Breast epithelium (tissue), 4 donors: Measurements from ENCODE around the gene SCARB1. TPM values are rescaled to one million over a fixed set of nuclear protein-coding genes. Genes with fewer than 3 reads are reported as not detected.

ENCODE experiments used
- DNase-seq, 2 donors: peaks; one replicate each; pipeline ENCODE4 v3.0.0-alpha.2; 2019; ENCODE audit warnings: low spot score in 2 of 2
- H3K27ac ChIP-seq, 2 donors: fragments of 200-600 bp; sonication (generic) in 1 of 2; one replicate each; pipeline ENCODE4 v1.5.1; 2016 to 2019; ENCODE audit warnings: mild to moderate bottlenecking in 1 of 2
- H3K27me3 ChIP-seq, 2 donors: fragments of 200-600 bp; sonication (generic) in 1 of 2; one replicate each; pipeline versions ENCODE4 v1.5.1 to v1.6.0; 2017 to 2019; ENCODE audit warnings: control low read depth in 1 of 2, mild to moderate bottlenecking in 1 of 2
- H3K36me3 ChIP-seq: fragments of 200-600 bp; one replicate; pipeline ENCODE4 v1.5.1; 2019
- H3K4me1 ChIP-seq, 2 donors: fragments of 200-600 bp; sonication (generic); one replicate each; pipeline ENCODE4 v1.5.1; 2016 to 2019; ENCODE audit warnings: control low read depth in 1 of 2
- H3K4me3 ChIP-seq, 3 donors: fragments of 200-600 bp; sonication (generic); 1 replicate in 2 of 3; 2 replicates in 1 of 3; pipeline ENCODE4 v1.5.1; 2016 to 2019; ENCODE audit warnings: mild to moderate bottlenecking in 3 of 3, moderate library complexity in 2 of 3
- H3K9me3 ChIP-seq, 2 donors: fragments of 200-600 bp; sonication (generic) in 1 of 2; one replicate each; pipeline ENCODE4 v1.5.1; 2016 to 2019; ENCODE audit warnings: control low read depth in 1 of 2
- POLR2A ChIP-seq: fragments of 450-650 bp; IDR thresholded peaks from one replicate; pipeline ENCODE4 v1.6.1; 2016; ENCODE audit warnings: antibody characterized with exemption, mild to moderate bottlenecking, moderate library complexity
- POLR2AphosphoS5 ChIP-seq, 3 donors: sonication (generic); formaldehyde crosslinking; IDR thresholded peaks; one replicate each; pipeline ENCODE4 v1.6.1; 2017; ENCODE audit warnings: antibody characterized with exemption in 3 of 3
- intact Hi-C: fragments of 100-400 bp; cut with DNase I; formaldehyde crosslinking; loops from one replicate; pipeline ENCODE4 v1.15.1; 2023; ENCODE audit warnings: low total_unique reads
- total RNA-seq, 3 donors: library from RNA; depleted of rRNA; stranded (reverse); fragments of >200 nt; gene quantifications; one replicate each; pipeline ENCODE4 v1.1.0, GENCODE V29; 2016
- TF ChIP-seq, protein P1 (sequence below), 3 donors: fragments of 450-650 bp; IDR thresholded peaks; one replicate each; pipeline ENCODE4 v1.5.1; 2016 to 2017; ENCODE audit warnings: antibody characterized with exemption in 3 of 3, mild to moderate bottlenecking in 3 of 3, moderate library complexity in 3 of 3

The SCARB1 gene
- total RNA-seq, 3 donors from 2014 or later = 18.4 to 61.3 (median 20.2) TPM

DNA sequence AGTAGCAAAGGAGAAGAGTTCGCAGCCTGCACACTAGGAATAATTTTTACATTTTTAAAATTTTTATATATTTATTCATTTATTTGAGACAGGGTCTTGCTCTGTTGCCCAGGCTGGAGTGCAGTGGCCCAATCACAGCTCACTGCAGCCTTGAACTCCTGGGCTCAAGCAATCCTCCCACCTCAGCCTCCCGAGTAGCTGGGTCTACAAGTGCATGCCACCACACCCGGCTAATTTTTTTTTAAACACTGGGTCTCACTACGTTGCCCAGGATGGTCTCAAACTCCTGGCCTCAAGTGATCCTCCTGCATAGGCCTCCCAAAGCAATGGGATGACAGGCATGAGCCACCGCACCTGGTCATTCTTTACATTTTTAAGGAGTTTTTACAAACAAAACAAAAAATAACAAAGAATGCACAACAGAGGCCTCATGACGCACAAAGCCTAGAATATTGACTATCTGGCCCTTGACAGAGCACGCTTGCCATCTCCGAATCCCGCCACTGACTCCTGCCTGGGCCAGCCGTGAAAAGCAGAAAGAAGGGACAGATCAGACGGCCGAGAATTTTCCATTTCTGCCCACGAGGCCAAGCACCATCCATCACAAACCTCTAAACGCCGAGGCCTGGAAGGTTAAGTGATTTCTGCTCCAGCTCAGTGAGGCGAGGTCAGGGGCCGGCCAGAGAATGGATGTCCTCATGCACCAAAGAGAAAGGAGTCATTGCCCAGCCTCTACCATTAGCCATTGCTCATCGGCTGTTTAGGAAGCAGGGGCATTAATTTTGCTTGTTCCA is 120.0 kb downstream of the SCARB1 start:
- intact Hi-C loops = no loop called here
- Histone ChIP-seq H3K4me3 (no peak overlapping the region), H3K27ac (peak overlapping the region; percentile 87 to 91), H3K9me3 (no peaks in the 10 kb centered on the region), H3K27me3 (no peaks in the 10 kb centered on the region), H3K4me1 (peaks cover 17 to 37% of the 10 kb centered on the region in 2 donors), H3K36me3 (no peaks in the 10 kb centered on the region)
- no peak for DNase-seq
- no peak for TF ChIP-seq POLR2AphosphoS5 (IDR thresholded peaks at IDR 0.05)
- TF ChIP-seq, protein P1, sequence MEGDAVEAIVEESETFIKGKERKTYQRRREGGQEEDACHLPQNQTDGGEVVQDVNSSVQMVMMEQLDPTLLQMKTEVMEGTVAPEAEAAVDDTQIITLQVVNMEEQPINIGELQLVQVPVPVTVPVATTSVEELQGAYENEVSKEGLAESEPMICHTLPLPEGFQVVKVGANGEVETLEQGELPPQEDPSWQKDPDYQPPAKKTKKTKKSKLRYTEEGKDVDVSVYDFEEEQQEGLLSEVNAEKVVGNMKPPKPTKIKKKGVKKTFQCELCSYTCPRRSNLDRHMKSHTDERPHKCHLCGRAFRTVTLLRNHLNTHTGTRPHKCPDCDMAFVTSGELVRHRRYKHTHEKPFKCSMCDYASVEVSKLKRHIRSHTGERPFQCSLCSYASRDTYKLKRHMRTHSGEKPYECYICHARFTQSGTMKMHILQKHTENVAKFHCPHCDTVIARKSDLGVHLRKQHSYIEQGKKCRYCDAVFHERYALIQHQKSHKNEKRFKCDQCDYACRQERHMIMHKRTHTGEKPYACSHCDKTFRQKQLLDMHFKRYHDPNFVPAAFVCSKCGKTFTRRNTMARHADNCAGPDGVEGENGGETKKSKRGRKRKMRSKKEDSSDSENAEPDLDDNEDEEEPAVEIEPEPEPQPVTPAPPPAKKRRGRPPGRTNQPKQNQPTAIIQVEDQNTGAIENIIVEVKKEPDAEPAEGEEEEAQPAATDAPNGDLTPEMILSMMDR (IDR thresholded peaks at IDR 0.05) = no peak
- no peak for TF ChIP-seq POLR2A

DNA sequence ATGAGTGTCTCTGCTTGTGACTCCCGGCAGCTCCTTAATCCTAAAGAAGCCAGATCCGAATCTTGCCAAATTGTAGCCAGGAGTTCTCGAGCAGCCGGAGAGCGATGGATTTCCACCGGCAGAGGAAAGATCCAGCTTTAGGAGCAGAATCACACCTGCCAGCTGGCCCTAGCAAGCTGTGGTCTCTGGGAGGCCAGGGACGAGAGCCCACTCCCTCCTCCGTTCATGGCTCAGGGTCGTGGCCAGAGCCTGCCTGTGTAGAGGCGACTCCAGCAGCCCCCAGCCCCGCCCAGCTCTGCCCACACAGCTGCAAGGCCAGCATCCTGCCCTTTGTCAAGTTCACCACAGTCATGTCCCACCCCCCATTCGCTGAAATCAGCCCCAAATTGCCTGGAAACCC is 121.0 kb downstream of the SCARB1 start:
- TF ChIP-seq, protein P1 (IDR thresholded peaks at IDR 0.05) = no peak
- no peak for TF ChIP-seq POLR2AphosphoS5 (IDR thresholded peaks at IDR 0.05)
- no peak for TF ChIP-seq POLR2A
- Histone ChIP-seq H3K9me3 (no peaks in the 10 kb centered on the region), H3K27me3 (no peaks in the 10 kb centered on the region), H3K4me1 (peaks cover 16 to 36% of the 10 kb centered on the region in 2 donors), H3K27ac (peak overlapping the region; percentile 60 to 86), H3K36me3 (no peaks in the 10 kb centered on the region), H3K4me3 (no peak overlapping the region)
- intact Hi-C loops = no loop called here
- no peak for DNase-seq

DNA sequence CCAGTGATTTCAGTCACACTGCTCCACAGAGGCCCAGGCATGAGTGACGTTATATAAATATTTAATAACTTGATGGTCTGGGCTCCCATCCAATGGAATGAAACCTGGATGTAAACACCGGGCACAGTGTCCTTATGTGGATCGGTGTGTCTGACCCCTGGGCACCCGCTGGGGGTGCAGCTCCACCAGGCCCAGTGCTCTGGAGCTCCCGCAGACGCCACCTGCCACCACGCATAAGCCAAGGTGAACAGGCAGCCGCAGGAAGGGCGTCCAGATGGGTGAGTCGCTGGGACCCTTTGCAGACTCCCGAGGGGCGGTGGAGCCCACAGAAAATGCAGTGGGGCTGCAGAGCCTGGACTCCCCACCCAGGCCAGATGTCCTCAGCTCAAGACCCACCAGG is 121.6 kb downstream of the SCARB1 start:
- H3K36me3 ChIP-seq = no peaks in the 10 kb centered on the region

DNA sequence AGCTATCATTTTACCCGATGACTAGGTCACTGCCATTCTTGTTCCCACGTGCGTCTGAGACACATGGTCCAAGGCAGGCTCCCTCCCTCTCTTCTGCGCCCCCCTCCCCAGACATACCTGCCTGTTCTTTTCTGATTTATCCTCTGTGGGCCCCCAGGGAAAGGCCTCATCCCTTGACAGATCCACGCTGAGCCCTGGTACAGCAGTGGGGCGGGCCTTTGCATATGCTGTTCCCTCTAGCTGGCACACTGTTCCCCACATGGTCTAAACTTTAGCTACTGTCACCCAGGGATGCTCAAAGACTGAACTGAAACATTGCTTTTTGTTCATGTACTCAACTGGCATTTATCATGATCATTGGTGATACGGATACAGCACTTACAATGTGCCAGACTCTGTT is 122.5 kb downstream of the SCARB1 start:
- no peaks in the 10 kb centered on the region for H3K36me3 ChIP-seq
- H3K4me3 ChIP-seq = no peak overlapping the region
- intact Hi-C loops = no loop called here
- TF ChIP-seq POLR2A (no peak), POLR2AphosphoS5 (IDR thresholded peaks at IDR 0.05) (no peak)
- TF ChIP-seq, protein P1 (IDR thresholded peaks at IDR 0.05) = no peak
- no peaks in the 10 kb centered on the region for H3K27me3 ChIP-seq
- no peaks in the 10 kb centered on the region for H3K9me3 ChIP-seq
- peaks cover 5 to 21% of the 10 kb centered on the region in 2 donors for H3K4me1 ChIP-seq
- H3K27ac ChIP-seq = peak overlapping the region; percentile 60 to 67
- no peak for DNase-seq

More for the DNA sequence above, 121.6 kb downstream of the SCARB1 start:
- peaks cover 13 to 30% of the 10 kb centered on the region in 2 donors for H3K4me1 ChIP-seq
- TF ChIP-seq POLR2A (no peak), POLR2AphosphoS5 (IDR thresholded peaks at IDR 0.05) (no peak)
- TF ChIP-seq, protein P1 (IDR thresholded peaks at IDR 0.05) = no peak
- DNase-seq = peak in 1 of 2 donors; percentile 62
- H3K27me3 ChIP-seq = no peaks in the 10 kb centered on the region
- intact Hi-C loops = no loop called here
- no peaks in the 10 kb centered on the region for H3K9me3 ChIP-seq
- no peak overlapping the region for H3K4me3 ChIP-seq
- H3K27ac ChIP-seq = peak overlapping the region; percentile 60 to 86

DNA sequence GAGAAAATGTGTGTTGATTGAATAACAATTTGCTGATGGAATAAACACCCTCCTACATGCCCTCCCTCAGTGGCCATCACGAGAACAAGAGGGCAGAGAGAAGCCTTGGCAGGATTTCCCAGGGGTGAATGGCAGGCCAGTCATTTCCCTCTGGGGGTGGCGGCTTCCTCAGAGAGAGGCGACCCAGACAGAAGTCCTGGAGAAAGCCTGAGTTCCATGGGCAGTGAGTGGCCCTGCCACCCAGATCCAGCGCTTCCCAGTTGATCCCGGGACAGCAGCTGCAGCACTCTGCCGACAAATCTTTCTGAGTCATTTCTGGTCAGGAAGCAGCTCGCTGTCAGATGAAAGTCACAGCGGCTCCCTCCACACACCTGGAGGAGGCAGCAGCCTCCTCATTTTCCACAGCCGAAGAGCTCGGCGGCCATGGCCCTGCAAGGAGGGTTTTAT is 123.0 kb downstream of the SCARB1 start:
- no peak for DNase-seq
- Histone ChIP-seq H3K9me3 (no peaks in the 10 kb centered on the region), H3K27me3 (no peaks in the 10 kb centered on the region), H3K4me3 (no peak overlapping the region), H3K27ac (peak overlapping the region; percentile 60 to 67), H3K4me1 (peaks cover 4 to 18% of the 10 kb centered on the region in 2 donors), H3K36me3 (no peaks in the 10 kb centered on the region)
- TF ChIP-seq POLR2A (no peak), POLR2AphosphoS5 (IDR thresholded peaks at IDR 0.05) (peak in 1 of 3 donors; percentile 19)
- TF ChIP-seq, protein P1 (IDR thresholded peaks at IDR 0.05) = no peak
- intact Hi-C loops = no loop called here
